NT2/D1 (cell line): ENCODE measurements around the gene ASF1A.

Source experiments
- SUZ12 ChIP-seq: IDR thresholded peaks from 2 replicates; pipeline ENCODE4 v1.6.1; 2011; ENCODE audit not compliant: insufficient read length, insufficient read depth; ENCODE audit errors: extremely low read depth
- YY1 ChIP-seq: IDR thresholded peaks from 2 replicates; pipeline ENCODE4 v1.6.1; 2011; ENCODE audit not compliant: insufficient read length, insufficient read depth
- ZNF274 ChIP-seq: IDR thresholded peaks from 2 replicates; pipeline ENCODE4 v1.6.1; 2011; ENCODE audit warnings: mild to moderate bottlenecking, low read depth, low read length

DNA sequence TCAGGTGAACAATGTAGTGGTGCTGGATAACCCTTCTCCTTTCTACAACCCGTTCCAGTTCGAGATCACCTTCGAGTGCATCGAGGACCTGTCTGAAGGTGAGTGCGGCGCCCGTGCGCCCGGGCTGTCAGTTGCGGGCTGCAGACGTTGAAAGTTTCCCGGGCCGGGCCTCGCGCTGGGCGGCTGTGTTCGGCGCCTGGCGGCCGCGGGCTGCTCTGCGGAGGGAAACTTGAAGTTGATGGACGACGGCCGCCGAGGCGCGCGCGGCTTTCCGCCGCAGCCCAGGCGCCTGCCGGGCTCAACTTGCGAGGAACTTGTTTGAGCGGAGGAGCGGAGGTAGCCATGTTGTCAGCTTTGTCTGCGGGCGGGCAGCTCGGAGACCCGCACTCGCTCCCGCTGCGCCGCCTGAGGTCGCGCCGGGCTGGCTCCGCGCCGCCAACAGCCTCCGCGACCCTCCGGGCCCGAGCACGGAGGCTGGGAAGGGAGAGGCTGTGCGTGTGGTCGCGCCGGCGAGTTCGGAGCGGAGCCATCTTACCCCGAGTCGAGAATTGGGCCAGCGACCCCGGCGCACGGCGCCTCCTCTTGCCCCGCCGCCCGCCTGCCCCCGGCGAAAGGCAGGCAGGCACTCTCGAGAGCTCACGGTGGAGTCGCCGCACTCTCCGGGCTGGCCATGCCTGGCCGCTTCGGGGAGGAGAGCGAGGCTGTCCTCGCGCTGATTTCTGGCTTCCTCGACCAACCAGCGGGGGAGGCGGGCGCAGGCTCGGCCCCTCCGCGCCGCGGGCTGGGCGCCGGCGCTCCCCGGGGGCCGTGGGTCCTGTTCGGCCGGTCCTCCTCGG lies 691 bp downstream of the ASF1A start:
- TF ChIP-seq ZNF274 (no peak), YY1 (no peak), SUZ12 (no peak)
